ENCODE results near the gene MKNK2. TPM values are rescaled to one million over a fixed set of nuclear protein-coding genes. Genes with fewer than 3 reads are reported as not detected.

Gene MKNK2
- total RNA-seq, 1 experiment from 2014 or later, result 96.8 TPM

DNA sequence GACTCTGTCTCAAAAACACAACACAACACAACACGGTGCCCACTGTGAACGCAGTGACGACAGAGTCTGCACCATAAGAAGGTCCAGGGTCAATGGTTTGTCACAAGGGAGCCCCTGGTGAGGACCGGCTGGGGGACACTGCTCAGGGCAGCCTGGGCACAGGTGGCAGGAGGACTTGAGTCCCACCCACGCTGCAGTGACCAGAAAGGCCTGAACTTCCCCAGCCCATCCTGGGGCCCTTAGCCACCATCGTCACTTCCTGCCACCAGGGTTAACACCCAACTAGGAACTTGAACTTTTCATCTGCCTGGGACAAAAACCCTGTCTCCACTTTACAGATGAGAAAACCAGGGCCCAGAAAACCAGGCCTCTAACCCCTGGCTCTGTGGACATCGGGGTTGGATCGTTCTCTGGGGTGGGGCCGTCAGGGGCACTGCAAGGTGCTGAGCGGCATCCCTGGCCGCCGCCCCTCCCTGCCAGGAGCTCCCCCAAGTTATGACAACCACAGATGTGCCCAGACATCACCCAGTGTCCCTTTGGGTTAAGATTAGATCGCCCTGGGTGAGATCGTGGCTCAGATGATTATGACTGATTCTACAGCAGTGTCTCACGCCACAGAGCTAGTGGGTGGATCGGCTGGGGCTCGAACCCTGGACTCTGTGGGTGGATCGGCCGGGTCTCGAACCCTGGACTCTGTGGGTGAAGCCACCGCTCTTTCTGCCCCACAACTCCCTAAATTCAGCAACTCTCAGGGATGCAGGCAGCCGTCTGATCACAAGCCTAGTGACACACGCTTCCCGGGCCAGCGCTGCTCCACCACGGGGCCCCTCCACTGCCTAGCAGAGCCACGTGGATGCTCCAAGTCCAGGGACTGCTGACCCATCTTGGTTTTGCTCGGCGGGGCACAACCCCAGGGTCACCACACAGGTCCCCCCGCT lies 31.1 kb upstream of the MKNK2 start:
- Histone ChIP-seq H3K4me2 (ENCODE audit: low read length) (no peak overlapping the region), H3K9me2 (replicated peaks; ENCODE audit: low read length) (no peaks in the 10 kb centered on the region), H3K79me2 (ENCODE audit: low read length) (no peaks in the 10 kb centered on the region), H3F3A (ENCODE audit: low read length, unreplicated experiment) (no peaks in the 10 kb centered on the region), H3K36me3 (ENCODE audit: low read depth, low read length) (no peaks in the 10 kb centered on the region), H3K27ac (ENCODE audit: low read length) (no peak overlapping the region), H4K20me1 (ENCODE audit: low read length) (no peaks in the 10 kb centered on the region), H3K9me3 (ENCODE audit: low read length) (no peaks in the 10 kb centered on the region), H3K4me1 (ENCODE audit: insufficient read depth, low read length) (peaks cover 4% of the 10 kb centered on the region; the same call in 1 of the 2 replicates), H3K27me3 (ENCODE audit: low read length) (no peaks in the 10 kb centered on the region), H3K4me3 (ENCODE audit: low read length) (no peak overlapping the region), H2AFZ (ENCODE audit: low read length) (no peak overlapping the region), H3K9ac (ENCODE audit: low read length) (no peak overlapping the region)
- DNase-seq, result no peak
- intact Hi-C loops (cut with micrococcal nuclease), result no loop called here
- ATAC-seq, result no peak
- BruUV-seq (replicated peaks), result no TSS peak
- TF ChIP-seq, protein P1, sequence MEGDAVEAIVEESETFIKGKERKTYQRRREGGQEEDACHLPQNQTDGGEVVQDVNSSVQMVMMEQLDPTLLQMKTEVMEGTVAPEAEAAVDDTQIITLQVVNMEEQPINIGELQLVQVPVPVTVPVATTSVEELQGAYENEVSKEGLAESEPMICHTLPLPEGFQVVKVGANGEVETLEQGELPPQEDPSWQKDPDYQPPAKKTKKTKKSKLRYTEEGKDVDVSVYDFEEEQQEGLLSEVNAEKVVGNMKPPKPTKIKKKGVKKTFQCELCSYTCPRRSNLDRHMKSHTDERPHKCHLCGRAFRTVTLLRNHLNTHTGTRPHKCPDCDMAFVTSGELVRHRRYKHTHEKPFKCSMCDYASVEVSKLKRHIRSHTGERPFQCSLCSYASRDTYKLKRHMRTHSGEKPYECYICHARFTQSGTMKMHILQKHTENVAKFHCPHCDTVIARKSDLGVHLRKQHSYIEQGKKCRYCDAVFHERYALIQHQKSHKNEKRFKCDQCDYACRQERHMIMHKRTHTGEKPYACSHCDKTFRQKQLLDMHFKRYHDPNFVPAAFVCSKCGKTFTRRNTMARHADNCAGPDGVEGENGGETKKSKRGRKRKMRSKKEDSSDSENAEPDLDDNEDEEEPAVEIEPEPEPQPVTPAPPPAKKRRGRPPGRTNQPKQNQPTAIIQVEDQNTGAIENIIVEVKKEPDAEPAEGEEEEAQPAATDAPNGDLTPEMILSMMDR (conservative IDR thresholded peaks at IDR 0.05; ENCODE audit: low read depth, low read length), result no peak
- TF ChIP-seq EZH2phosphoT487 (IDR thresholded peaks at IDR 0.05; ENCODE audit: borderline replicate concordance, low read length), result no peak
- no peak for TF ChIP-seq EZH2 (IDR thresholded peaks at IDR 0.05; ENCODE audit: low read length, unreplicated experiment)
- ChIA-PET CTCF (no interaction called here), POLR2A (ENCODE audit: unreplicated experiment) (no interaction called here)

GRCh38 chr19:2080336-2080988 lies 29.4 kb upstream of the MKNK2 start:
- Histone ChIP-seq H2AFZ (ENCODE audit: low read length) (no peak overlapping the region), H3K27ac (ENCODE audit: low read length) (no peak overlapping the region), H3K27me3 (ENCODE audit: low read length) (no peaks in the 10 kb centered on the region), H3K9me3 (ENCODE audit: low read length) (no peaks in the 10 kb centered on the region), H3F3A (ENCODE audit: low read length, unreplicated experiment) (no peaks in the 10 kb centered on the region), H3K4me1 (ENCODE audit: insufficient read depth, low read length) (peaks cover 4% of the 10 kb centered on the region; the same call in 1 of the 2 replicates), H4K20me1 (ENCODE audit: low read length) (no peaks in the 10 kb centered on the region), H3K9ac (ENCODE audit: low read length) (no peak overlapping the region), H3K4me3 (ENCODE audit: low read length) (no peak overlapping the region), H3K4me2 (ENCODE audit: low read length) (no peak overlapping the region), H3K9me2 (replicated peaks; ENCODE audit: low read length) (no peaks in the 10 kb centered on the region), H3K79me2 (ENCODE audit: low read length) (no peaks in the 10 kb centered on the region), H3K36me3 (ENCODE audit: low read depth, low read length) (no peaks in the 10 kb centered on the region)
- TF ChIP-seq EZH2phosphoT487 (IDR thresholded peaks at IDR 0.05; ENCODE audit: borderline replicate concordance, low read length), result no peak
- TF ChIP-seq, protein P1 (conservative IDR thresholded peaks at IDR 0.05; ENCODE audit: low read depth, low read length), result no peak
- POLR2A ChIA-PET (ENCODE audit: unreplicated experiment), result no interaction called here
- no TSS peak for BruUV-seq (replicated peaks)
- CTCF ChIA-PET, result no interaction called here
- intact Hi-C loops (cut with micrococcal nuclease), result no loop called here
- ATAC-seq (no peak), DNase-seq (no peak)
